BLaER1 (cell line): Measurements from ENCODE around the gene RNF157.

Source experiments
- H3K27ac ChIP-seq: shearing (Covaris generic); formaldehyde crosslinking; 2 replicates; pipeline ENCODE4 v1.8.1; 2022
- H3K27me3 ChIP-seq: shearing (Covaris generic); formaldehyde crosslinking; 2 replicates; pipeline ENCODE4 v1.8.1; 2022
- H3K36me3 ChIP-seq: shearing (Covaris generic); formaldehyde crosslinking; 2 replicates; pipeline ENCODE4 v1.8.1; 2022
- H3K4me1 ChIP-seq: shearing (Covaris generic); formaldehyde crosslinking; 2 replicates; pipeline ENCODE4 v1.8.1; 2022
- H3K4me2 ChIP-seq: shearing (Covaris generic); formaldehyde crosslinking; 2 replicates; pipeline ENCODE4 v1.8.1; 2022
- H3K4me3 ChIP-seq: shearing (Covaris generic); formaldehyde crosslinking; 2 replicates; pipeline ENCODE4 v1.8.1; 2022
- H3K9ac ChIP-seq: shearing (Covaris generic); formaldehyde crosslinking; 2 replicates; pipeline ENCODE4 v1.8.1; 2022
- H3K9me3 ChIP-seq: shearing (Covaris generic); formaldehyde crosslinking; 2 replicates; pipeline ENCODE4 v1.8.1; 2022
- H4K20me1 ChIP-seq: shearing (Covaris generic); formaldehyde crosslinking; 2 replicates; pipeline ENCODE4 v1.8.1; 2022
- Cebpa-rat ChIP-seq: shearing (Covaris generic); IDR thresholded peaks from 2 replicates; pipeline ENCODE4 v1.8.1; 2022

RNF157 gene

GRCh38 chr17:76097716-76098295 lies 142.5 kb downstream of the RNF157 start:
- Histone ChIP-seq H3K27ac (no peak overlapping the region), H3K4me3 (no peak overlapping the region), H3K9ac (no peak overlapping the region), H3K27me3 (no peaks in the 10 kb centered on the region), H3K4me1 (peaks cover 28% of the 10 kb centered on the region), H4K20me1 (peaks cover 9% of the 10 kb centered on the region), H3K9me3 (no peaks in the 10 kb centered on the region), H3K36me3 (peaks cover 89% of the 10 kb centered on the region), H3K4me2 (no peak overlapping the region)
- no peak for TF ChIP-seq Cebpa-rat

GRCh38 chr17:76095943-76096342 lies 144.3 kb downstream of the RNF157 start:
- peaks cover 16% of the 10 kb centered on the region for H4K20me1 ChIP-seq
- H3K4me3 ChIP-seq: no peak overlapping the region
- no peak for TF ChIP-seq Cebpa-rat
- H3K4me1 ChIP-seq: peaks cover 33% of the 10 kb centered on the region
- no peak overlapping the region for H3K4me2 ChIP-seq
- no peak overlapping the region for H3K27ac ChIP-seq
- H3K36me3 ChIP-seq: peaks cover 96% of the 10 kb centered on the region
- no peaks in the 10 kb centered on the region for H3K9me3 ChIP-seq
- no peaks in the 10 kb centered on the region for H3K27me3 ChIP-seq
- no peak overlapping the region for H3K9ac ChIP-seq

DNA sequence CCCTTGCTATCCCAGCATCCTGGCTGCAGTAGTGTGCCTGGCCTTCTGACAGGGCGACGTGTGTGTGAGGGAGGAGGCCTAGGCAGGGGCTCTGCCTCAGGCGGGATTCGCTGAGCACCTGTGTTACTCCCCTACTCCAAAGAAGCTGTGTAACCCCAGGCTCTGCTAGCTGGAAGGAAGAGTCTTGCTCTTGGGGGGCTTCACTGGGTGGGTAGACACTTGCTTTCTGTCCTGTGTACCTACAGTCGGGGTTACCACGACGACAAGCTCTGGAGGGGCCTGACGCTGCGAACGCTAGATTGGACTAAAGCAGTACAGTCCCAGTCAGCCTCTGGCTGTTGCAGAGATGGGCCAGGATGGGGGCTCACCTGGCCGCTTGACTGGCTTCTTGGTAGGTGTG lies 146.2 kb downstream of the RNF157 start:
- Histone ChIP-seq H3K4me1 (peaks cover 33% of the 10 kb centered on the region), H3K4me2 (peak overlapping the region; percentile 72; the same call in 1 of the 2 replicates), H3K27me3 (no peaks in the 10 kb centered on the region), H4K20me1 (peaks cover 16% of the 10 kb centered on the region), H3K36me3 (peaks cover 96% of the 10 kb centered on the region), H3K9me3 (no peaks in the 10 kb centered on the region), H3K9ac (no peak overlapping the region), H3K4me3 (no peak overlapping the region), H3K27ac (no peak overlapping the region)
- no peak for TF ChIP-seq Cebpa-rat

- Histone ChIP-seq H3K27ac (peak overlapping the region; percentile 60; the same call in 1 of the 2 replicates), H3K9ac (no peak overlapping the region), H3K36me3 (peaks cover 98% of the 10 kb centered on the region), H4K20me1 (peaks cover 16% of the 10 kb centered on the region), H3K4me3 (no peak overlapping the region), H3K4me1 (peaks cover 33% of the 10 kb centered on the region), H3K9me3 (no peaks in the 10 kb centered on the region), H3K4me2 (peak overlapping the region; percentile 72), H3K27me3 (no peaks in the 10 kb centered on the region)
- no peak for TF ChIP-seq Cebpa-rat
These were observed 147.5 kb downstream of the RNF157 start for GRCh38 chr17:76092526-76093413.
